AG10803 (cell line): Measurements from ENCODE around the gene RAMACL.

Experiments used
- DNase-seq: peaks from one replicate; pipeline ENCODE4 v3.0.0; 2010; ENCODE audit warnings: low read depth
- H3K4me3 ChIP-seq: 2 replicates; pipeline ENCODE4 v1.5.1; 2011; ENCODE audit warnings: mild to moderate bottlenecking, low read length, control low read depth
- TF ChIP-seq, protein P1 (sequence below): conservative IDR thresholded peaks from 2 replicates; pipeline ENCODE4 v1.5.1; 2011; ENCODE audit warnings: mild to moderate bottlenecking, low read length, control low read depth, inconsistent platforms

Gene RAMACL

GRCh38 chr6:166589337-166589731, 2.9 kb upstream of the RAMACL start:
- no peak for DNase-seq
- TF ChIP-seq, protein P1, sequence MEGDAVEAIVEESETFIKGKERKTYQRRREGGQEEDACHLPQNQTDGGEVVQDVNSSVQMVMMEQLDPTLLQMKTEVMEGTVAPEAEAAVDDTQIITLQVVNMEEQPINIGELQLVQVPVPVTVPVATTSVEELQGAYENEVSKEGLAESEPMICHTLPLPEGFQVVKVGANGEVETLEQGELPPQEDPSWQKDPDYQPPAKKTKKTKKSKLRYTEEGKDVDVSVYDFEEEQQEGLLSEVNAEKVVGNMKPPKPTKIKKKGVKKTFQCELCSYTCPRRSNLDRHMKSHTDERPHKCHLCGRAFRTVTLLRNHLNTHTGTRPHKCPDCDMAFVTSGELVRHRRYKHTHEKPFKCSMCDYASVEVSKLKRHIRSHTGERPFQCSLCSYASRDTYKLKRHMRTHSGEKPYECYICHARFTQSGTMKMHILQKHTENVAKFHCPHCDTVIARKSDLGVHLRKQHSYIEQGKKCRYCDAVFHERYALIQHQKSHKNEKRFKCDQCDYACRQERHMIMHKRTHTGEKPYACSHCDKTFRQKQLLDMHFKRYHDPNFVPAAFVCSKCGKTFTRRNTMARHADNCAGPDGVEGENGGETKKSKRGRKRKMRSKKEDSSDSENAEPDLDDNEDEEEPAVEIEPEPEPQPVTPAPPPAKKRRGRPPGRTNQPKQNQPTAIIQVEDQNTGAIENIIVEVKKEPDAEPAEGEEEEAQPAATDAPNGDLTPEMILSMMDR, result no peak
- no peak overlapping the region for H3K4me3 ChIP-seq

DNA sequence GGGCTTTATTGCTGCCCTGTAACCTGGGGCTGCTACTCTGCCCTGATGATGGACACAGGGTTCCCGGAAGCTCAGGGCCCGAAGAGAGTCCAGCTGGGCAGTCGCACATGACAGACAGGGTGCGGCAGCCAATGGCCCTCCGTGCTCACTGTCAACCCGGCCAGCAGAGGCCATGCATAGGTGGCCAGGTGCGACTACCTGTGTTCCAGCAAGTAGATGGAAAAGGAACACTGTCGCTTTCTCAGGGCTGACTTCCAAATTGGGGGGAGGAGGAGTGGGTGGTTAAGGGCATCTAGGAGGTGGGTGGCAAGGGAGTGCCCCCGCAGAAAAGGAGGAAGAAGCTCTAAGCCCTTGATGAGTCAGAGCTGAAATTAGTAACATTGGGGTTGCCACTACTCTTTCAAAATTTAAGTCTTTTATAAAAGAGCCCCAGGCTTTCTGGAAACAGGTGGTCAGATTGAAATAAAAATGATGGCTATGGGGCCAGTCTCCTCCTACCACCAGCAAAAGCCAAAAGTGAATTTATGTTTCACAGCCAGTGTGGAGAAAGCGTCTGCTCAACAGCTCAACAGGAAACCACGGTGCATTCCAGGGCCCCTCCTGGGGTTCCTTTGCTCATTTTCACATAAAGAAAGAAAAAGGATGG, 2.3 kb upstream of the RAMACL start:
- H3K4me3 ChIP-seq, result no peak overlapping the region
- TF ChIP-seq, protein P1, result no peak
- peak; percentile 92 for DNase-seq

DNA sequence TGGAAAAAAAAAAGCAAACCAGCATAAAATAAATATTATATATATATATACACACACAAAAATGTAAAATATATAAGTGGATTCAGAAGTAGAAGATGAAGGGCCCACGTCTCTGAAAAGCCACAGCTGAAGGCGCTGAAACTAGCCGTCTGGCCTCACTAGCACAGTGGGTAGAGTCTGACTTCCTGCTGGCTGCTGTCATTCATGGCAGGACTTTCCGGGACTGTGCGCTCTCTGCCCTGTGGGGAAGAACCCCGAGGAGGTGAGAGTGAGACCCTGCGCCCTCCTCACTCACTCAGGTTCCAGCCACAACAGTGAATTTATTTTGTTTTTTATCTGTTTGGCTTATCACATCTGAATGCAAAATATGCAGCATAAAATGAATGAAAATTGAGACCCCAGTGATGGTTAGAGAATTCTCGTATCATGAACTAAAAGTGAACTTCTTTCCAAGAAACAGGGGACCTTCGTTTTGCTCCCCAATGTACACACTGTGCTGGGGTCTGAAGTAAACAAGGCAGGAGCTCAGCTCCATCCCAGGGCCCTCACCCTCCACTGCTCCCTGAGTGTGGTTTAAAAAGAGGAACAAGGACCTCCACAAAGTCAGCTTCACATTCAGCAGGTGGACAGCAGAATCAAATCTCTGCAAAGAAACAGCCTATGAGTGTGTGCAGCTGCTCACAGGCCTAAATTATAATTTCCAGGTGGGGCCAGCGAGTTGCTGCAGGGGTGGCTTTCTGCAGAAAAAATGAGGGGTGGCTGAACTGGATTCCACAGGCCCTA, 1.3 kb upstream of the RAMACL start:
- TF ChIP-seq, protein P1, result no peak
- DNase-seq, result no peak
- H3K4me3 ChIP-seq, result no peak overlapping the region

- TF ChIP-seq, protein P1, result no peak
- DNase-seq, result peak; percentile 86
- 0 out of 2 replicates have a peak overlapping the region, but pooled peaks have one; percentile 0 for H3K4me3 ChIP-seq
These were observed 1.5 kb downstream of the RAMACL start for GRCh38 chr6:166584853-166585429.

- DNase-seq, result peak; percentile 75
- TF ChIP-seq, protein P1, result no peak
- H3K4me3 ChIP-seq, result no peak overlapping the region
These were observed 2.3 kb downstream of the RAMACL start for GRCh38 chr6:166584155-166584554.

DNA sequence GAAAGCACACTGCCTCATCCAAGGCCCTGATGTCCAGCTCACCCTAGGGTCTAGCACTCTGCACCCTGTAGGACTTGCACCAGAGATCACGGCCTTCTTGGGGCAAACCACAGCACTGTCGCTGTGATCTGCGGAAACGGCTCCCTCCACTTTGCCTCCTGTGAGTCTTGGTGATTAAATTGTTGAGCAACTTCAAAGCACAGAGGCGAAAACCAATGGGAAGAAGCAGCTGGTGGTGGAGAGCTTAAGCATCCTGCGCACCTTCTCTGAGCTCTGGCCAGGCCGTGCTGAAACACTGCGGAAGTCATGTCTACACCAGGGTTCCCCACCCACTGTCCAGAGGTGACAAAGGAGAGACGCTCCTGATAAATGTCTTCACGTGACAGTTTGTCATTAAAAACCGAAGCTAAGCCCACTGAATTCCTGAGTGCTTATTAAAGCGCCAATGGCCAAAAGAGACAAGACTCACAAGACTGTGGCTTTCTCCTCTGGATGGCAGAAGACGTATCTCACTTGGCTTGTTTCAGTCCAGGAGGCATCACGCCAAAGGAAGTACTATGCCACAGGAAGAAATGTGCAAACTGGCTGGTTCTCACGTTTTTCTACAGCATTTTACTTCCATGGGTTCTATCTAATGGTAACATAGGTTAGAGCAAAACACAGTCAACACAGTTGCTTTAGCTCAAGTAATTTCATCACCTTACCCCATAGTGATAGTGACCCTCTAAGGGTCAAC, 3.1 kb downstream of the RAMACL start:
- no peak for DNase-seq
- TF ChIP-seq, protein P1, result no peak
- no peak overlapping the region for H3K4me3 ChIP-seq
